HepG2 (cell line): Measurements from ENCODE around the gene DNAAF3. TPM values are rescaled to one million over a fixed set of nuclear protein-coding genes. Genes with fewer than 3 reads are reported as not detected.
"Not testable (repeated sequence)": the region's sequence is repeated elsewhere in the genome, so short reads cannot be mapped to it uniquely, and the experiment has no call there.

ENCODE experiments used
- ATAC-seq: fragments of 200-7000 bp; cut with Tn5 transposase; 3 replicates; pipeline ENCODE4 v1.9.1; 2020; ENCODE audit warnings: mild to moderate bottlenecking, moderate library complexity
- BruUV-seq: library from RNA; stranded (reverse); fragments of 400-500 nt; replicated peaks from 2 replicates; lab custom pipeline; 2021; lab: Mats Ljungman, UMichigan
- CTCF ChIA-PET: fragments of 300-600 bp; formaldehyde crosslinking; extraction: SDS; loops from one replicate; lab custom pipeline; 2021; ENCODE audit warnings: low total read pairs, inconsistent platforms, low intra/inter-chr PET ratio; lab: Yijun Ruan, JAX
- POLR2A ChIA-PET: fragments of 350-600 bp; sonication (Branson Sonifier 250); formaldehyde crosslinking; loops from one replicate; lab custom pipeline; 2020; ENCODE audit warnings: antibody characterized with exemption, inconsistent platforms; lab: Yijun Ruan, JAX
- DNase-seq: peaks from one replicate; pipeline ENCODE4 v3.0.0-alpha.2; 2015; ENCODE audit warnings: low spot score
- FAIRE-seq: peaks from 3 replicates; lab custom pipeline; 2011; peaks lifted over from hg19 to GRCh38; lab: Jason Lieb, UNC
- H2AFZ ChIP-seq: one replicate; pipeline ENCODE4 v1.6.1; 2011; ENCODE audit warnings: low read length, inconsistent platforms
- H3K27ac ChIP-seq: fragments of 300-600 bp; 3 replicates; pipeline ENCODE4 v1.8.0; 2011; ENCODE audit warnings: mixed run types, mild to moderate bottlenecking, mixed read lengths, low read length, inconsistent platforms; ENCODE audit not compliant: insufficient read depth; ENCODE audit errors: extremely low read length
- H3K27me3 ChIP-seq, 2 experiments: fragments of 200-600 bp in 1 of 2; 2 replicates in 1 of 2; 3 replicates in 1 of 2; pipeline versions ENCODE4 v1.6.0 to v1.8.0; 2011; ENCODE audit warnings: low read length in 2 of 2, mild to moderate bottlenecking in 2 of 2, moderate library complexity in 2 of 2, inconsistent platforms in 1 of 2; ENCODE audit not compliant: insufficient read depth in 2 of 2, control insufficient read depth in 1 of 2
- H3K36me3 ChIP-seq, 2 experiments: fragments of 200-600 bp in 1 of 2; replicated peaks in 1 of 2; 2 replicates in 1 of 2; 3 replicates in 1 of 2; pipeline versions ENCODE4 v1.5.1 to v1.8.0; 2011; ENCODE audit warnings: low read length in 2 of 2, inconsistent platforms in 1 of 2; ENCODE audit not compliant: insufficient read depth in 2 of 2, control insufficient read depth in 1 of 2
- H3K4me1 ChIP-seq: 2 replicates; pipeline ENCODE4 v1.5.1; 2012; ENCODE audit warnings: low read length, inconsistent platforms; ENCODE audit not compliant: insufficient read depth
- H3K4me2 ChIP-seq: 2 replicates; pipeline ENCODE4 v1.6.0; 2011; ENCODE audit warnings: low read depth, low read length, inconsistent platforms
- H3K4me3 ChIP-seq, 3 experiments: fragments of 200-600 bp in 1 of 3; sonication (generic), shearing (Covaris generic) in 1 of 3; replicated peaks in 1 of 3; 2 replicates each; pipeline ENCODE4 v1.5.1; 2011 to 2016; ENCODE audit warnings: low read length in 3 of 3, inconsistent platforms in 2 of 3, low read depth in 2 of 3, mild to moderate bottlenecking in 2 of 3, control low read depth in 1 of 3, mixed read lengths in 1 of 3; ENCODE audit not compliant: insufficient read depth in 1 of 3
- H3K79me2 ChIP-seq: one replicate; pipeline ENCODE4 v1.6.1; 2011; ENCODE audit warnings: low read length, inconsistent platforms; ENCODE audit not compliant: insufficient read depth
- H3K9ac ChIP-seq: 2 replicates; pipeline ENCODE4 v1.6.0; 2011; ENCODE audit warnings: mild to moderate bottlenecking, low read depth, low read length, inconsistent platforms; ENCODE audit not compliant: insufficient read depth
- H3K9me3 ChIP-seq: 2 replicates; pipeline ENCODE4 v1.5.1; 2012; ENCODE audit warnings: mild to moderate bottlenecking, low read length
- H4K20me1 ChIP-seq: 2 replicates; pipeline ENCODE4 v1.6.0; 2011; ENCODE audit warnings: inconsistent platforms, mild to moderate bottlenecking, low read length, moderate library complexity; ENCODE audit not compliant: insufficient read depth
- GMEB1 ChIP-seq: sonication (generic); formaldehyde crosslinking; IDR thresholded peaks from 2 replicates; pipeline ENCODE4 v1.5.1; 2020; ENCODE audit warnings: missing genetic modification reagents, mild to moderate bottlenecking, borderline replicate concordance
- SIN3B ChIP-seq: fragments of 150-350 bp; IDR thresholded peaks from 2 replicates; pipeline ENCODE4 v1.6.1; 2014; ENCODE audit warnings: low read length
- STAG1 ChIP-seq: sonication (generic); formaldehyde crosslinking; IDR thresholded peaks from 2 replicates; pipeline ENCODE4 v1.4.0; 2020; ENCODE audit warnings: missing genetic modification reagents
- ZNF253 ChIP-seq: sonication (generic); formaldehyde crosslinking; IDR thresholded peaks from 2 replicates; pipeline ENCODE4 v1.8.0; 2022; ENCODE audit warnings: mild to moderate bottlenecking, missing genetic modification reagents, borderline replicate concordance
- WGBS: methylation state at CpG from one replicate; pipeline ENCODE4 v1.1.6; 2017; ENCODE audit warnings: low lambda C conversion rate; 5-methylcytosine and 5-hydroxymethylcytosine counted together
- in situ Hi-C: cut with HindIII; loops from 2 replicates; pipeline ENCODE4 v1.10.0; 2017; ENCODE audit warnings: low pct_unique_long_range_greater_than_20kb; ENCODE audit not compliant: extremely low pct_ligation_motif_present
- intact Hi-C: fragments of 100-400 bp; cut with micrococcal nuclease; formaldehyde crosslinking; loops from one replicate; pipeline ENCODE4 v1.10.0; 2022; ENCODE audit not compliant: unreplicated experiment
- polyA plus RNA-seq, 8 experiments: library from polyadenylated mRNA; depleted of rRNA in 3 of 8; stranded (reverse) in 7 of 8; unstranded in 1 of 8; fragments of >200 nt; fragmentation: Illumina TruSeq in 4 of 8; extraction: Trizol in 4 of 8; gene quantifications; 2 replicates each; pipeline versions ENCODE4 v1.2.1 to v1.2.3, GENCODE V29; 2011 to 2016; ENCODE audit warnings: low read depth in 4 of 8, missing spikeins in 1 of 8, mixed read lengths in 1 of 8; ENCODE audit not compliant: insufficient read depth in 1 of 8
- total RNA-seq, 5 experiments: library from RNA; depleted of rRNA; stranded (reverse); fragments of >200 nt; fragmentation: Illumina TruSeq; extraction: Trizol; gene quantifications; 2 replicates each; pipeline ENCODE4 v1.2.3, GENCODE V29; 2016; ENCODE audit warnings: low read depth in 1 of 5
- TF ChIP-seq, protein P1 (sequence below): sonication (generic); formaldehyde crosslinking; IDR thresholded peaks from 2 replicates; pipeline ENCODE4 v1.5.0; 2020; ENCODE audit warnings: mild to moderate bottlenecking, missing genetic modification reagents, moderate library complexity

Gene DNAAF3
- total and polyA plus RNA-seq, 2 of the 13 experiments (the other 11 are each of a cell fraction or from before 2014, with no cell fraction given), result 0.30 to 0.40 TPM

DNA sequence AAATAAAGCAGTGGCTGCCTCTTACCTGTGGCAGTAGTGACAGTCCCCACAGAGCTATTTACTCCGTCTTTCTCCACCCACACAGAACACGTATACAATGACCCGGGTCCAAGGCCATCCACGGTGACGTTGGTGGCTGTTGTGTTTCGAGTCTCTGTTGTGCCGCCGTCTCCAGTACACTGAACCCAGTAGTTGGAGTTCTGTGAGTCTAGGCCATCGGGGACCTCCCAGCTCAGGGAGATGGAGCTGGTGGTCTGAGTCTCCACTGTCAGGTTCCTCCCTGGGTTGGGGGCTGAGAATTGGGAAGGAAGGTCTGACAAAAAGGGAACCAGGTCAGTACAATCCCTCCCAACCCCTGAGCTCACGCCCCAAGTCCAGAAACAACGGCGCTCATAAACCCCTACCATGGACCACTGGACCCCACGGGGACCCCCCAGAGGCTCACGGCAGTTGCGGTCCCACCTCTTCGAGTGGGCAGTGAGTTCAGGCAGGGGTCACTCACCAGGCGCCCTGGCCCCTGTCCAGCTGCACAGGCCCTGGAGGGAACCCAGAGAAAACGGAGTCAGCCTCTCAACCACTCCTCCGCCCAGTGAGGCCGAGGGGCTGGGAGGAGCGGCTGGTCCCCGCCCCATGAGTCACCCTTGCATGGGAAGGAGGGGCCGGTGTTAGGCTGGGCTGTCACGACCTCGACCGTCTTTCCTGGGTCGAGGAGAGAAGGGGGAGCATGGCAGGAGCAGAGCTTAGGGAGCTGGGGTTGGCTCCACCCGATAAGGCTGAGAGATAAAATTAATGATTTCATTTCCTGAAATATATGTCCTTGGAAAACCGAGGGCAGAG, 40.5 kb upstream of the DNAAF3 start (continued):
- TF ChIP-seq GMEB1 (CRISPR knock-in tag), result peak; percentile 64; the same call in 1 of the 2 replicates
- TF ChIP-seq ZNF253 (CRISPR knock-in tag), result no peak
- no peak for TF ChIP-seq SIN3B
- TF ChIP-seq, all 625 proteins: peak for 281

DNA sequence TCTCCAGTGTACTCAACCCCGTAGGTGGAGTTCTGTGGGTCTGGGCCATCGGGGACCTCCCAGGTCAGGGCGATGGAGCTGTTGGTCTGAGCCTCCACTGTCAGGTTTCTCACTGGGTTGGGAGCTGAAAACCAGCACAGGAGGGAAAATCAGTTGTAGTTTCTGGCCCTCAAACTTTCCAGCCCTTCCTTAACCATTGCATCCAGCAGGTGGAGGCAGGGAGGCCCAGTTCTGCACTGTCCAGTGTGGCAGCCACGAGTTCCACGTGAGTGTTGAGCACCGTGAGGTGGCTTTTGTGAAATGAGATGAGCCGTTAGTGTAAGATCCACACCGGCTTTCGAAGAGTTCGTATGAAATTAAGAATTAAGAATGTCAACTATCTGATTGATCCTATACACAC, 35.8 kb upstream of the DNAAF3 start:
- H4K20me1 ChIP-seq, CTCF ChIA-PET, in situ Hi-C loops, H3K4me3 ChIP-seq, H2AFZ ChIP-seq, ATAC-seq, H3K27me3 ChIP-seq, intact Hi-C loops, H3K9me3 ChIP-seq, H3K27ac ChIP-seq, H3K9ac ChIP-seq, BruUV-seq, DNase-seq, H3K4me2 ChIP-seq: not testable (repeated sequence)
- H3K4me1 ChIP-seq, result peaks cover 34% of the 10 kb centered on the region
- peak; percentile 59 for FAIRE-seq
- TF ChIP-seq, protein P1, sequence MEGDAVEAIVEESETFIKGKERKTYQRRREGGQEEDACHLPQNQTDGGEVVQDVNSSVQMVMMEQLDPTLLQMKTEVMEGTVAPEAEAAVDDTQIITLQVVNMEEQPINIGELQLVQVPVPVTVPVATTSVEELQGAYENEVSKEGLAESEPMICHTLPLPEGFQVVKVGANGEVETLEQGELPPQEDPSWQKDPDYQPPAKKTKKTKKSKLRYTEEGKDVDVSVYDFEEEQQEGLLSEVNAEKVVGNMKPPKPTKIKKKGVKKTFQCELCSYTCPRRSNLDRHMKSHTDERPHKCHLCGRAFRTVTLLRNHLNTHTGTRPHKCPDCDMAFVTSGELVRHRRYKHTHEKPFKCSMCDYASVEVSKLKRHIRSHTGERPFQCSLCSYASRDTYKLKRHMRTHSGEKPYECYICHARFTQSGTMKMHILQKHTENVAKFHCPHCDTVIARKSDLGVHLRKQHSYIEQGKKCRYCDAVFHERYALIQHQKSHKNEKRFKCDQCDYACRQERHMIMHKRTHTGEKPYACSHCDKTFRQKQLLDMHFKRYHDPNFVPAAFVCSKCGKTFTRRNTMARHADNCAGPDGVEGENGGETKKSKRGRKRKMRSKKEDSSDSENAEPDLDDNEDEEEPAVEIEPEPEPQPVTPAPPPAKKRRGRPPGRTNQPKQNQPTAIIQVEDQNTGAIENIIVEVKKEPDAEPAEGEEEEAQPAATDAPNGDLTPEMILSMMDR (CRISPR knock-in tag), result peak; percentile 20; the same call in 1 of the 2 replicates
- TF ChIP-seq STAG1 (CRISPR knock-in tag), result peak; percentile 18; the same call in 1 of the 2 replicates
- H3K79me2 ChIP-seq, result peaks cover 14% of the 10 kb centered on the region
- peaks cover 26 to 74% of the 10 kb centered on the region in 2 experiments for H3K36me3 ChIP-seq
- WGBS, result 92% methylated on average over 7 of the region's 10 CpGs
- POLR2A ChIA-PET, result interaction anchor here (1.1 kb wide), 1 partner anchor 205 kb away, joined by 3 read pairs; the partner anchor contains the start of gene UBE2S
